Activated CD4-positive, alpha-beta T cell treated with anti-CD3 and anti-CD28 coated beads, Interleukin-2, amount 10 ng/mL, durations not matched to agents 7 days and 5 days (primary cell): ENCODE measurements around the gene KLHL22. TPM values are rescaled to one million over a fixed set of nuclear protein-coding genes. Genes with fewer than 3 reads are reported as not detected.
A peak's percentile ranks its signal among the peaks of the same experiment; 100 is the strongest.

Source experiments
- CTCF ChIA-PET: fragments of 350-600 bp; sonication (Branson Sonifier 250); formaldehyde crosslinking; loops from one replicate; lab custom pipeline; 2021; ENCODE audit warnings: antibody characterized with exemption; lab: Charles Lee
- POLR2A ChIA-PET: fragments of 350-600 bp; sonication (Branson Sonifier 250); formaldehyde crosslinking; loops from one replicate; lab custom pipeline; 2021; ENCODE audit warnings: antibody characterized with exemption; lab: Charles Lee
- DNase-seq: peaks from one replicate; pipeline ENCODE4 v3.0.0-alpha.2; 2020
- H3K27ac Mint-ChIP-seq: one replicate; pipeline ENCODE4 v1.8.0; 2021; ENCODE audit warnings: mild to moderate bottlenecking, moderate library complexity, mixed read lengths
- H3K27me3 Mint-ChIP-seq: one replicate; pipeline ENCODE4 v1.8.0; 2021; ENCODE audit warnings: mixed read lengths
- H3K36me3 Mint-ChIP-seq: one replicate; pipeline ENCODE4 v1.8.0; 2021; ENCODE audit warnings: low read depth, mixed read lengths
- H3K4me1 Mint-ChIP-seq: one replicate; pipeline ENCODE4 v1.8.0; 2021; ENCODE audit warnings: mixed read lengths
- H3K4me3 Mint-ChIP-seq: one replicate; pipeline ENCODE4 v1.8.0; 2021; ENCODE audit warnings: mild to moderate bottlenecking, moderate library complexity, mixed read lengths
- H3K9me3 Mint-ChIP-seq: one replicate; pipeline ENCODE4 v1.8.0; 2021; ENCODE audit warnings: mixed read lengths
- total RNA-seq, 2 experiments: library from RNA; stranded (reverse); gene quantifications; one replicate each; pipeline ENCODE4 v1.2.3, GENCODE V29; 2021

The KLHL22 gene
- total RNA-seq, 2 experiments from 2014 or later = 38.7 to 40.1 TPM

DNA sequence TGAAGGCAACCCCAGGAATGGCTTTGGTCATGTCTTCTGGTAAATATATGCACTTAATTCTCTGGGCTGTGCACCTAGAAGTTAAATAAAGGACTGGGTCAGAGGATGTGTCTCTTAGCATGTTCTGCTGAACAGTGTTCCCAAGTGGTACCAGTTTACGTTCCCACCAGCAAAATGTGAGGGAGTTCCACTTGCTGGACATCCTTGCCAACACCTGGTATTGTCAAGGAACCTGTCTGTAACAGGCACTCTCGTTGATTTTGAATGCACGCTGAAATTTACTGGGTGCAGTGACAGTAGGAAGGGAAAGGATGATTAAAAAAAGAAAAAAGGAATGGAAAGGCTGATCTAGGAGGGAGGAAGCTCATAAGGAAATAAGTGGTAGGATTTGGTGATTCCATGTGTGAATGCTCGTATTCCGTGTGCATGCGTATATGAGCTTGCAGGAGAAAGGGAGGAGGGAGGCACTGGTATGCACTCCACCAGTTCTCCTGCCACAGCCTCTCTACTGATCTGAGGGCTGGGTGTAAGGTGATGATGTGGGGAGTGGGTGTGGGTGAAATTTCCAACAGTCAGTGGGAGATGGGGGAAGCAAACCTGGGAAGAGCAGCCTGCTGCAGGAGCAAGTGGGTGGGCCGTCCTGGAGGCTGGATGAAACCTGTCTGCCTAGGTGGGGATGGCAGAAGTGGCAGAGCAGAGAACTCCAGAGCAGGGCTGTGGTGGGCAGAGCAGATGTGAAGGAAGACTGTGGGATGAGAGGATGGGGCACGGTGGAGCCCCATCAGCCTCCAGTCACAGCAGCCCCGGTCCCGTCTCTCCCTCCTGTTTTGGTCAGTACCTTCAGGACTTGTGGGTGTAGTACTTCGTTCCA is 26.8 kb upstream of the KLHL22 start:
- no peak for DNase-seq
- Mint-ChIP-seq H3K36me3 (peaks cover 52% of the 10 kb centered on the region), H3K4me3 (no peak overlapping the region), H3K9me3 (no peaks in the 10 kb centered on the region), H3K4me1 (peaks cover 61% of the 10 kb centered on the region), H3K27me3 (no peaks in the 10 kb centered on the region), H3K27ac (peak overlapping the region; percentile 74)
- ChIA-PET POLR2A (no interaction called here), CTCF (no interaction called here)

GRCh38 chr22:20520093-20520511 is 24.5 kb upstream of the KLHL22 start:
- Mint-ChIP-seq H3K4me1 (peaks cover 60% of the 10 kb centered on the region), H3K36me3 (peaks cover 50% of the 10 kb centered on the region), H3K4me3 (no peak overlapping the region), H3K27me3 (no peaks in the 10 kb centered on the region), H3K9me3 (no peaks in the 10 kb centered on the region), H3K27ac (no peak overlapping the region)
- ChIA-PET CTCF (interaction anchor here (1.2 to 1.5 kb wide), 2 partner anchors 13 to 44 kb away, joined by 4 read pairs; no protein-coding TSS in a partner anchor), POLR2A (no interaction called here)
- no peak for DNase-seq

DNA sequence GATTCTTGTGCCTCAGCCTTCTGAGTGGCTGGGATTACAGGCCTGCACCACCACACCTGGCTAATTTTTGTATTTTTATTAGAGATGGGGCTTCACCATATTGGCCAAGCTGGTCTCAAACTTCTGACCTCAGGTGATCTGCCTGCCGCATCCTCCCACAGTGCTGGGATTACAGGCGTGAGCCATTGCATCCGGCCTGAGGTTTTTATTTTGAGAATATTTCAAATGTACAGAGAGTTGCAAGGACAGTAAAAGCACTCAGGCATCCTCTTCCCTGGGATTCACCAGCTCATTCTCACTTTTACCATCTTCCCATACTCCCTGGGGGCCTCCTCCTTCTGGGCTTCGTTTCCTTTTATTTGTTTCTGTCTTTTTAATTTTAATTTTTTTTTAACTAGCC is 24.0 kb upstream of the KLHL22 start:
- Mint-ChIP-seq H3K27me3 (no peaks in the 10 kb centered on the region), H3K4me3 (no peak overlapping the region), H3K4me1 (peaks cover 60% of the 10 kb centered on the region), H3K27ac (no peak overlapping the region), H3K36me3 (peaks cover 50% of the 10 kb centered on the region), H3K9me3 (no peaks in the 10 kb centered on the region)
- POLR2A ChIA-PET = interaction anchor here (0.8 kb wide), 1 partner anchor 16 kb away, joined by 3 read pairs; no protein-coding TSS in a partner anchor
- CTCF ChIA-PET = interaction anchor here (0.6 to 2.3 kb wide), 4 partner anchors 14 to 1300 kb away, joined by 3 to 5 read pairs (median 4); no protein-coding TSS in a partner anchor
- DNase-seq = no peak

DNA sequence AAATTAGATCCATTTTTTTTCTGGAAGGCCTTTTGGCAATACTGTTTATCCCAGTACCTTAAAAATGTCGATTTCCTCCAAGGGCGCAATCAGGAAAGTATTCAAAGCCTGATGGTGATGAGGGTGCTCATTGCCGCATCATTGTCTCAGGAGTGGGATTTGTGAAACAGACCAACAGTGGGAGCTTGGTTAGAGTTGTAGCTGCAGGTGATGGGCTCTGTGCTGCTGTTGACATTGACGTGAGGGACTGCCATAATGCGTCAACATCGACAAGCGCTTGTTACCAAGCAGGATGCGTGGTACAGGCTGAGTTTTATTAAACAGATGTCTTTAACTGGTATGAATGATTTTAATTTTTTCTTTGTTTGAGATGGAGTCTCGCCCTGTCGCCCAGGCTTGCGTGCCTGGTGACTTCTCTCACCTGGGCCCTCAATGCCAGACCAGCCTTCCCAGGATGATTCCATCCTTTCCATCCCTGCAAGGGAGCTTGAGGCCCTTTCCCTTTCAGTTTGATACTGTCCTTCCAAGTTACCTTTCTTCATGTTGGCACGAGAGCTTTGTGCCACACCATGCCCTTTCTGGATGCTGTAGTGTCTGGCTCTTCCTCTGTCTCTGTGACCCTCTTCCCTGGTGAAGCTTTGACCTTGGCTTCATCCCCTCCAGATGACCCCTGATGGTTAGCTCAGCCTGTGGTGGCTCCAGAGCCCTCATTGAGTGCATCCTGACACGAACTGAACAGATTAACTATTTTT is 22.4 kb upstream of the KLHL22 start:
- peaks cover 53% of the 10 kb centered on the region for H3K4me1 Mint-ChIP-seq
- H3K4me3 Mint-ChIP-seq = no peak overlapping the region
- ChIA-PET POLR2A (no interaction called here), CTCF (interaction anchor here (0.8 to 2.3 kb wide), 5 partner anchors 9 to 100 kb away, joined by 4 to 5 read pairs (median 4); no protein-coding TSS in a partner anchor)
- no peaks in the 10 kb centered on the region for H3K27me3 Mint-ChIP-seq
- no peaks in the 10 kb centered on the region for H3K9me3 Mint-ChIP-seq
- H3K36me3 Mint-ChIP-seq = peaks cover 50% of the 10 kb centered on the region
- H3K27ac Mint-ChIP-seq = peak overlapping the region; percentile 1
- DNase-seq = no peak

DNA sequence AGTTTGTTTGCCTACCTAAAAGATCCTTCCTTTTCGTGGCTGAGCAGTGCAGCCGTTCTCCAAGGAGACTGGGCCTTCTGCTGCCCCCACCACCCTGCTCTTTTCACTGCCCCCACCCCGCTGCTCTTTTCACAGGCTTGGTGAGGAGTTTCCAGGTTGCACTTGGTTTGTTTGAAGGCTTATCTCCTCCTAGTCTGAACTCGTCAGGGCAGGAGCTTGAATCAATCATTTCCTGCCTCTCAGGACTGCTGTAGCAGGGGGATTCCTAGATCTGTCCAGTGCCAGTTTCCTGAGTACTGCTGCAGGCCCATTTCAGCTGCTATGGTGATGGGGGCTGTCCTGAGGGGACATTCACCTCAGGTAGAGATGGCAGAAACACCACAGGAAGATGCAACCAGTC is 21.8 kb upstream of the KLHL22 start:
- Mint-ChIP-seq H3K36me3 (peaks cover 47% of the 10 kb centered on the region), H3K27me3 (no peaks in the 10 kb centered on the region), H3K27ac (peak overlapping the region; percentile 68), H3K9me3 (no peaks in the 10 kb centered on the region), H3K4me1 (peaks cover 48% of the 10 kb centered on the region), H3K4me3 (no peak overlapping the region)
- POLR2A ChIA-PET = no interaction called here
- CTCF ChIA-PET = interaction anchor here (0.8 to 1.6 kb wide), 3 partner anchors 9 to 99 kb away, joined by 4 to 5 read pairs (median 4); no protein-coding TSS in a partner anchor
- DNase-seq = no peak

DNA sequence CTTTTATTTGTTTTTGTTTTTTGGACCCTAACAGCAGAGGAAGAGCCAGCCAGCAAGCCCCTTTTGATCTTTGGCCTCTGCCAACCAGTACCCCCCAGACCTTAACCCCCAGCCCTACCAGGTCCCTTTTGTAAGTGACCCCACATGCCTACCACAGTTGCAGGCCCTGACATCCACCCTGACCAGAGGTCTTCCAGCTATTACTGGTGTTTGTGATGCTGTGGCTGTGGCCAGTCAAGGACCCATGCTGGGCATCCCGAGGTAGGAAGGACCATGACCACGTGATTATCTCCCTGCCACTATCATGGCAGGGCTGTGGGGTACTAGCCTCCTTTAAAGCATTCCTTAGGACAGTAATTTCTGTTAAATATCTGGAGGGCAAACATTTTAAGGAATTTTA is 20.8 kb upstream of the KLHL22 start:
- H3K27ac Mint-ChIP-seq = no peak overlapping the region

GRCh38 chr22:20514658-20515406 is 19.2 kb upstream of the KLHL22 start:
- Mint-ChIP-seq H3K9me3 (no peaks in the 10 kb centered on the region), H3K27me3 (no peaks in the 10 kb centered on the region), H3K36me3 (peaks cover 46% of the 10 kb centered on the region), H3K27ac (no peak overlapping the region), H3K4me1 (peaks cover 59% of the 10 kb centered on the region), H3K4me3 (no peak overlapping the region)
- ChIA-PET CTCF (interaction anchor here (0.6 to 2.2 kb wide), 3 partner anchors 10 to 83 kb away, joined by 4 to 7 read pairs (median 5); no protein-coding TSS in a partner anchor), POLR2A (no interaction called here)
- no peak for DNase-seq

More for the DNA sequence above, 20.8 kb upstream of the KLHL22 start:
- H3K9me3 Mint-ChIP-seq = no peaks in the 10 kb centered on the region
- ChIA-PET POLR2A (no interaction called here), CTCF (interaction anchor here (0.6 to 1.6 kb wide), 2 partner anchors 12 to 22 kb away, joined by 3 to 5 read pairs; no protein-coding TSS in a partner anchor)
- H3K27me3 Mint-ChIP-seq = no peaks in the 10 kb centered on the region
- H3K4me1 Mint-ChIP-seq = peaks cover 51% of the 10 kb centered on the region
- DNase-seq = no peak
- peaks cover 46% of the 10 kb centered on the region for H3K36me3 Mint-ChIP-seq
- H3K4me3 Mint-ChIP-seq = no peak overlapping the region

DNA sequence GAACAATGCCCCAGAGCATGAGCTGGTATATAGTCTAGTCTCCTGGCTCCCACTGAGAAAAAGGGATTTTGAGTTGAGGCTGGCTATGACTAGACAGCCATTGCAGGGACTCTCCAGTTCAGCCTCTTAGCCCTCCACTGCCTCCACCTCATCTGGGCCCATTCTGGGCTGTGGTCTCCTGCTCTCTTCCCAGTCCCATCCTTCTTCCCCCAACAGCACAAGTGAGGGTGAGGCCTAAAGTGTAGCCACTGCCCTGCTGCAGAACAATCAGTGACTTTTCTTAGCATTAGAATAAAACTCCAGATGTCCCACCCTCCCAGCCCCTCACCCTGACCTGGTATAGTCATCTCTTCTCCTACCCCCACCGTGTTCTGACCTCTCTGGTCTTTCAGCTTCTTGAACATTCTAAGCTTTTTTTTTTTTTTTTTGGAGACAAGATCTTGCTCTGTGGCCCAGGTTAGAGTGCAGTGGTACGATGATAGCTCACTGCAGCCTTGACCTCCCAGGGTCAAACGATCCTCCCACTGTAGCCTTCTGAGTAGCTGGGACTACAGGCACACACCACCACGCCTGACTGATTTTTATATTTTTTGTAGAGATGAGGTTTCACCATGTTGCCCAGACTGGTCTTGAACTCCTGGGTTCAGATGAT is 16.1 kb upstream of the KLHL22 start:
- CTCF ChIA-PET = interaction anchor here (0.6 to 2.0 kb wide), 6 partner anchors 10 to 55 kb away, joined by 3 to 6 read pairs (median 4); no protein-coding TSS in a partner anchor
- Mint-ChIP-seq H3K36me3 (peaks cover 58% of the 10 kb centered on the region), H3K27me3 (no peaks in the 10 kb centered on the region), H3K9me3 (no peaks in the 10 kb centered on the region), H3K4me3 (no peak overlapping the region), H3K27ac (peak overlapping the region; percentile 46), H3K4me1 (peaks cover 63% of the 10 kb centered on the region)
- DNase-seq = no peak
- POLR2A ChIA-PET = no interaction called here

GRCh38 chr22:20510811-20511577 is 15.4 kb upstream of the KLHL22 start:
- Mint-ChIP-seq H3K36me3 (peaks cover 54% of the 10 kb centered on the region), H3K4me3 (no peak overlapping the region)
- POLR2A ChIA-PET = no interaction called here

GRCh38 chr22:20509344-20510047 is 13.9 kb upstream of the KLHL22 start:
- Mint-ChIP-seq H3K9me3 (no peaks in the 10 kb centered on the region), H3K4me3 (peak overlapping the region; percentile 99), H3K27ac (peak overlapping the region; percentile 97), H3K27me3 (no peaks in the 10 kb centered on the region), H3K4me1 (peaks cover 57% of the 10 kb centered on the region), H3K36me3 (peaks cover 49% of the 10 kb centered on the region)
- ChIA-PET CTCF (interaction anchor here (1.2 to 1.8 kb wide), 3 partner anchors 8 to 39 kb away, joined by 4 read pairs; no protein-coding TSS in a partner anchor), POLR2A (no interaction called here)
- DNase-seq = peak; percentile 70

More at GRCh38 chr22:20510811-20511577, 15.4 kb upstream of the KLHL22 start:
- DNase-seq = no peak
- Mint-ChIP-seq H3K27ac (peak overlapping the region; percentile 31), H3K27me3 (no peaks in the 10 kb centered on the region), H3K4me1 (peaks cover 62% of the 10 kb centered on the region), H3K9me3 (no peaks in the 10 kb centered on the region)
- CTCF ChIA-PET = interaction anchor here (0.6 to 1.5 kb wide), 4 partner anchors 10 to 55 kb away, joined by 3 to 6 read pairs (median 4); no protein-coding TSS in a partner anchor
